KOPT-K1 (cell line): ENCODE data around the gene LMF1.

Experiments
- H3K27ac ChIP-seq: fragments of 200-600 bp; sonication (generic); 2 replicates; pipeline ENCODE4 v1.5.1; 2016; ENCODE audit warnings: antibody characterized with exemption, mild to moderate bottlenecking, low read depth, low read length; ENCODE audit not compliant: poor library complexity, severe bottlenecking
- H3K36me3 ChIP-seq: fragments of 200-600 bp; sonication (generic); 2 replicates; pipeline ENCODE4 v1.5.1; 2017; ENCODE audit warnings: antibody characterized with exemption, mild to moderate bottlenecking, low read length, moderate library complexity; ENCODE audit not compliant: insufficient read depth
- H3K9me3 ChIP-seq: fragments of 200-600 bp; sonication (generic); 2 replicates; pipeline ENCODE4 v1.5.1; 2017; ENCODE audit warnings: antibody characterized with exemption, low read length, mild to moderate bottlenecking; ENCODE audit not compliant: insufficient read depth, poor library complexity, severe bottlenecking

Gene LMF1

GRCh38 chr16:939941-940340, 30.8 kb downstream of the LMF1 start:
- H3K36me3 ChIP-seq, result peaks cover 11% of the 10 kb centered on the region; the same call in 1 of the 2 replicates
- H3K27ac ChIP-seq, result no peak overlapping the region

GRCh38 chr16:939311-939710, 31.5 kb downstream of the LMF1 start:
- Histone ChIP-seq H3K9me3 (peaks cover 9% of the 10 kb centered on the region), H3K27ac (no peak overlapping the region), H3K36me3 (peaks cover 11% of the 10 kb centered on the region; the same call in 1 of the 2 replicates)

More at GRCh38 chr16:939941-940340, 30.8 kb downstream of the LMF1 start:
- peaks cover 9% of the 10 kb centered on the region for H3K9me3 ChIP-seq

GRCh38 chr16:938752-939151, 32.0 kb downstream of the LMF1 start:
- H3K27ac ChIP-seq, result no peak overlapping the region
- H3K9me3 ChIP-seq, result peaks cover 9% of the 10 kb centered on the region
- peaks cover 6% of the 10 kb centered on the region; the same call in 1 of the 2 replicates for H3K36me3 ChIP-seq

- peaks cover 9% of the 10 kb centered on the region; the same call in 1 of the 2 replicates for H3K36me3 ChIP-seq
- peaks cover 9% of the 10 kb centered on the region for H3K9me3 ChIP-seq
- no peak overlapping the region for H3K27ac ChIP-seq
Measured at GRCh38 chr16:938136-938535, 32.6 kb downstream of the LMF1 start.

GRCh38 chr16:937723-938122, 33.1 kb downstream of the LMF1 start:
- Histone ChIP-seq H3K9me3 (peaks cover 9% of the 10 kb centered on the region), H3K27ac (no peak overlapping the region), H3K36me3 (peaks cover 9% of the 10 kb centered on the region; the same call in 1 of the 2 replicates)

- Histone ChIP-seq H3K9me3 (peaks cover 5% of the 10 kb centered on the region), H3K27ac (no peak overlapping the region), H3K36me3 (peaks cover 9% of the 10 kb centered on the region; the same call in 1 of the 2 replicates)
Measured at GRCh38 chr16:937311-937710, 33.5 kb downstream of the LMF1 start.

GRCh38 chr16:935684-936083, 35.1 kb downstream of the LMF1 start:
- H3K9me3 ChIP-seq, result no peaks in the 10 kb centered on the region
- no peak overlapping the region for H3K27ac ChIP-seq
- peaks cover 4% of the 10 kb centered on the region; the same call in 1 of the 2 replicates for H3K36me3 ChIP-seq

- no peaks in the 10 kb centered on the region for H3K9me3 ChIP-seq
- H3K36me3 ChIP-seq, result peaks cover 4% of the 10 kb centered on the region; the same call in 1 of the 2 replicates
- no peak overlapping the region for H3K27ac ChIP-seq
Measured at GRCh38 chr16:934178-934577, 36.6 kb downstream of the LMF1 start.

GRCh38 chr16:933581-933980, 37.2 kb downstream of the LMF1 start:
- no peaks in the 10 kb centered on the region for H3K9me3 ChIP-seq
- H3K27ac ChIP-seq, result no peak overlapping the region
- H3K36me3 ChIP-seq, result peaks cover 4% of the 10 kb centered on the region; the same call in 1 of the 2 replicates

GRCh38 chr16:932831-933330, 37.9 kb downstream of the LMF1 start:
- H3K36me3 ChIP-seq, result peaks cover 4% of the 10 kb centered on the region; the same call in 1 of the 2 replicates
- H3K9me3 ChIP-seq, result no peaks in the 10 kb centered on the region
- no peak overlapping the region for H3K27ac ChIP-seq

- Histone ChIP-seq H3K36me3 (peaks cover 4% of the 10 kb centered on the region; the same call in 1 of the 2 replicates), H3K9me3 (no peaks in the 10 kb centered on the region), H3K27ac (no peak overlapping the region)
Measured at GRCh38 chr16:931626-932500, 38.9 kb downstream of the LMF1 start.

- Histone ChIP-seq H3K36me3 (peaks cover 4% of the 10 kb centered on the region; the same call in 1 of the 2 replicates), H3K9me3 (no peaks in the 10 kb centered on the region), H3K27ac (no peak overlapping the region)
Measured at GRCh38 chr16:931171-931570, 39.6 kb downstream of the LMF1 start.

- H3K9me3 ChIP-seq, result no peaks in the 10 kb centered on the region
- no peak overlapping the region for H3K27ac ChIP-seq
- H3K36me3 ChIP-seq, result peaks cover 4% of the 10 kb centered on the region; the same call in 1 of the 2 replicates
Measured at GRCh38 chr16:930511-930910, 40.3 kb downstream of the LMF1 start.

- Histone ChIP-seq H3K27ac (no peak overlapping the region), H3K36me3 (peaks cover 4% of the 10 kb centered on the region; the same call in 1 of the 2 replicates), H3K9me3 (no peaks in the 10 kb centered on the region)
Measured at GRCh38 chr16:930076-930475, 40.7 kb downstream of the LMF1 start.

GRCh38 chr16:929227-930073, 41.3 kb downstream of the LMF1 start:
- Histone ChIP-seq H3K9me3 (no peaks in the 10 kb centered on the region), H3K27ac (no peak overlapping the region), H3K36me3 (peaks cover 4% of the 10 kb centered on the region; the same call in 1 of the 2 replicates)
